ENCODE data around the gene CFAP45.

Gene CFAP45

DNA sequence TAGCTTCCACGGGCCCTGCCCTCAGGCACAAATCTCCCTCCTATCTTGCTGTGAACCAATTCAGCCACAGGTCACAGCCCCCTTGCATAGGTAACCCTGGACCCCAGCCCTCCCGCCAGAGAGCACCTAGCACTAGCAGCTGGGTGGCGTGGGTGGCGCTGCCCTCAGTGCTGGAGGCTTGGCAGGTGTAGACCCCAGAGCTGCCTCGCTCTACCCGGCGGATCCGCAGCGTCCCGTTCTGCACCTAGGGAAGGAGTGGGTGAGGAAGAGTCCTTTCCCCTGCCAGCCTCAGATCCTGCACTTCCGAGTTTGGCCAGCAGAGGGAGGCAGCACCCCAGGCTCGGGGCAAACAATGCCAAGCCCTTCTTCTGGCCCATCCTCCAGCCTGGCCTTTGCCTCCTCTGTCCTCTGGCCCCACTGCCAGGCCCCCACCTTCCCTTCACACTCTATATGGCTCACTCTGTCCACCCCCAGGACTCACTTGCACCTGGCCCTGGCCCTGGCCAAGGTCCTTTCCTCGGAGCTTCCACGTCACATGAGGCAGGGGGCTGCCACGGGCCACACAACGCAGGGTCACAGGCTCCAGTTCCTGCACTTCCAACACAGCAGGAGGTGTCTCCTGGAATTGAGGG, 36.4 kb upstream of the CFAP45 start:
- DNase-seq: peak; percentile 93 to 96

DNA sequence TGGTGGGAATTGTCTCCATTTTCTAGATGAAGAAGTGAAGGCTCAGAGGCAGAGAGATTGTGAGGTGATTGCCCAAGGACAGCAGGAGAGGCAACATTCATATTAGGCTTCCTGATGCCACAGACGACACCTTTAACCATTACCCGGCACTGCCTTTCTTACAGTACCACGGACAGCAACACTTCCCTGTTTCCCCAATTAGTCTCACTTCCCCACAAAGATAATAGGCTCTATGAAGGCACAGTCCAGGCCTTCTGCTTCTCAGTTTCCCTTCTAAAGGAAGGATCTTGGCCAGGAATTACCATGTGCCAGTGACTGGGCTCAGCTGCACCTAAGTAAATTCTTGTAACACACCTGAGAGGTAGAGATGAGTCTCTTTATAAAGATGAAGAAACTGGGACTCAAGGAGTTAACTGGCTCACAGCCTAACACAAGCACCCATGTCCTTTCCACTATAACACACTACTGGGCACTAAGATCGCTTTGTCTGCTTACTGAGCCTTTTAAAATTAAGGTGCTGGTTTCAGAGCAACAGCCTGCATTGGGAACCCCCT, 35.8 kb upstream of the CFAP45 start:
- no peak for DNase-seq

DNA sequence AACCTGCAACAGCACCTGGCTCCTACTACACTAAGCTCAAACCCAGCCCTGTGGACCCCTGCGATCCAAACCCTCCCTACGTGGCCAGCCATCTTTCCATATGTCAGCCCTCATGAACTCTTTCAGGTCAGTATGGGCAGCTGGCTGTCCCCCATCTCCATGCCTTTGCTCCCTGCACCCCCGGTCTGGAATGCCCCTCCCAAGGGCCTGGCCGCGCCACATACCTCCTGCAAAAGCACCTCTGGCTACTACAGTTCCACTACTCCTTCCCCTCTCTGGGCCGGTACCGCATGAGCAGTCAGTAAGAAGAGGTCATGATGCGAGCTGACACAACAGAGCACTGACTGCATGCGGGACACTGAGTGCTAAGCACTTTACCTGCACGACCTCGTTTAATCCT, 35.3 kb upstream of the CFAP45 start:
- no peak for DNase-seq

DNA sequence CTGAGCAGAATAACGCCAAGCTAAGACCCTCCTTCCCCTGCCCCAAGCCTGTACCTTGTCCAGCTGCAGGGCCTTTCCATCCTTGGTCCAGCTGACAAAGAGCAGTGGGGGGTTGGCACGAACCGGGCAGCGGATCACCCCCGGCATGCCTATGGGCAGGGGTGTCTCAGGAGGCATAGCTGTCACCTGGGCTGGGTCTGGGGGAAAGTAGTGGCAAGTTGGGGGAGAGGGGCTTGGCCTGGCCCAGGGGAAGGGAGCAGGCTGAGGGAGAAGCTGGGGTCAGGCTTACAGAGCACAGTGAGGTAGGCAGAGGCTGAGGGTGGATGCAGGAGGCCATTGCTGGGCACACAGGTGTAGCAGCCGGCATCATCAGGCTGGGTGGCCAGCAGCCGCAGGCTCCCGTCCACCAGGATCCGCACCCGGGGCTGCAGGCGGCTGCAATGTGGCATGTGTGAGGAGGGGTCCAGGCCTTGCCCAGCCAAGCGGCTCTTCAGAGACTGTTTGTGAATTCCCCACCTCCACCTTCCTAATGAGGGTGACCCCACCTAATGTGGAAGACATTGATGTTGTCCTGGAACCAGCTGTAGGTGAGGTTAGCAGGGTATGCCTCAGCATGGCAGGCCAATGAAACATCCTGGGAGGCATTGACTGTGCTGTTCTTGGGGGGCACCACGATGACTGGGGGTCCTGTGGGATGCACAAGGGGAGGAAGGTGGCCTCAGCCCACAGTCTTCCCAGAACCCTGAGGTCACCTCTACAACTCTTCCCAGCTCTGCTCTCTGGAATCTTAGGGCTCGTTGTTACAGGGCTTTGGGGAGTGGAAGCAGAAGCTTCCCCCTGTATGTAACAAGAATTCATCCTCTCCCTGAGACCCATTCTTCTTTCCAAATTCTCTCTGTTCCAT, 34.4 kb upstream of the CFAP45 start:
- no peak for DNase-seq

DNA sequence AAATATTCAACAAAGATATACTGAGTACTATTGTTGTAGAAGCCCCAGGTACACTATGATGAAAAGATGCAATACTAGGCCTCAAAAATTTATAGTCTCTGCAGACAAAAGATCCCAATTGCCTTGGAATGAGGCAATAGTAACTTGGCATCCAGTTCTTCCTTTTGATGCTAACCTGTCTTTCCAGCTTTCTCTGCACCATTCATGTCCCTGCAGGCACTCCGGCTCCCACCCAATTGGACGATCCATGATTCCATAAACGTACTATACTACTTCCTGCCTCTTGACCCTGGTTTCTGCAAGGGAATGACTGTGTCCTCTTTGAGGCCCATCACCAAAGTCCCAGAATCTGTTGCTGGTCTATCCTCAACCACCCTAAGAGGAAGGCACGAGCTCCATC, 33.4 kb upstream of the CFAP45 start:
- DNase-seq: no peak

DNA sequence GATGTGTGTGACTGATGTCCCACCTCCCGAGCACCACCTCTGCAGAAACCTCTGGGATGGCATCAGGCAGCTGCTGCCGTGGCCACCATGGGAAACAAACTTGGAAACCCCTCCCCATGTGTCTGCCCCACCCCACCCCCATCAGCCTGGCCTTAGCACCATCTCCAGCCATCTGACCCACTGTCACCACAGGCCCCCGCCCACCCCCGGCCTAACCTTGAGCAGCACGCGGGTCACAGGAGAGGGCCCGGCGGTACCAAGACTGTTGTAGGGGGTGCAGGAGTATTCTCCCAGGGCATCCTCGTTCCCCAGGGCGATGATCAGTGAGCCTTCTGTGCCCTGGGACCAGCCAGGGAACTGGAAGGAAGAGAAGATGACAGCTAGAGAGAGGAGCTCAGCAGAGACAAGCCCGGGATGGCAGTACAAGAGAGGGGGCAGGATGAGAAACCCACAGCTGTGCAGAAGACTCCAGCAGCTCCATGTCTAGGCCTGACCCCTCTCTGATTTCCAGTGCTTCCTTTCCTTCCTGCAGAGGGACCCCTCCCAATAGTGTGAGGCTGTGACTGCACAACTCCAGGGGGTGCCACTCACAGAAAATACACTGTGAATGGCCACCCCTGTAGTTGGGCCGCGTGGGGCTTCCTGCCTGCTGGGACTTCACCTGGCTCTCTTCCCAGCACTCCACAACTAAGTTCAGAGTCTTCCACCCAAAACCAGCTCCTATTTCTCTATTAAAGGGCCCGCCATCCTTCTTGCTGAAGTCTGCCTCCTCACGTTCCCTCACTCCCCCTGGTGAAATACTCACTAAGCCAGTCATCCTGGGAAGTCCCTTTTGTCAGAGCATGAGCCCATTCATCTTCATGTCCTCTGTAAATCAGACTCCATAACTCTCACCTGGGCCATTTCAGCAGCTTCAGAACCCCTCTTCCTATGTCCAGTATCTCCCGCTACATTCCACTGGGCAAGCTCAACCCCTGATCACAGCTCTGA, 32.6 kb upstream of the CFAP45 start:
- DNase-seq: no peak

DNA sequence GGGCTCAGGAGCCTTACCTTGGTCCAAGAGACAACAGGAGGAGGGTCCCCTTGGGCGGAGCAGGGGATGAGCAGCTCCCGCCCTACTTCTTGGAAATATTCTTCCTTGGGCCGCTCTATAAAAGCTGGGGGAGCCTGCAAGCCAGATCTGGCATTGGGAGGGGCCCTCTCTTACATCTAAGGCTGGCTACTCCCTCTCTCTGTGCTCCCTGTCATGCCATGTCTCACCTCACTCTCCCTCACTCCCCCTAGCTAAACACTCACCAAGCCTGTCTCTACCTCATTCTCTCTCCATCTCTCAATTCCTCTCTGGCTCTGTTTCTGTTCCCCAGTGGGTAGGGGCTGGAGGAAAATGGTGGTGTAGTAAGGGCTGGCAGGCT, 31.8 kb upstream of the CFAP45 start:
- DNase-seq: no peak

DNA sequence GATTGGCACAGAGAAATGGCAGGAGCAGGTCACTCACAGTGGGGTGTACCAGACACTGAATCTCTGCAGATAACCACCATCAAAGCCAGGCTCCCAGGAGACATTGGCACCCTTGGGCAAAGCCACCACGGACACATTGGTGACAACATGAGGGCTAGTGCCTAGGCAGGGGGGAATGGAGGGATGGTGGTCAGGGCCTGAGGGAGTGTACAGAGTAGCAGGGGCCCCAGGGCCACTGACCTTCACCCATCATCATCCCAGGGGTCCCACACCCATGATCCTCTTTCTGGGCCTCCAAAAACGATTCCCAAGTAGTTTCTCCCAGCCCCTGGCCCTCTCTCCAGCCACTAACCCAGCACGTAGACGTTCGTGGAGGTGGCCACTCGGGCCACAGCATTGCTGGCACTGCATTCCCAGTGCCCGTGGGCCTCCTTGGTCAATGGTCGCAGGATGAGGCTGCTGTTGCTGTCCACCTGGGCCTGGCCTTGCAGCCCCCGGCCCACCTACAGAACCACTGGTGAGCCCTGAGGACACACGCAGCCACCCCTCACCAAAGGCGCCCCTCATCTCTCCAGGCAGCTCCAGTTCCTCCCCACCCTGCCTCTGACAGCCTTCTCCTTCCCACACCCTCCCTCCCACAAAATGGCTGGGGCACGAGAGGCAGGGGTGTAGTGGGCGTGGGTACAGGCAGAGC, 31.3 kb upstream of the CFAP45 start:
- no peak for DNase-seq

DNA sequence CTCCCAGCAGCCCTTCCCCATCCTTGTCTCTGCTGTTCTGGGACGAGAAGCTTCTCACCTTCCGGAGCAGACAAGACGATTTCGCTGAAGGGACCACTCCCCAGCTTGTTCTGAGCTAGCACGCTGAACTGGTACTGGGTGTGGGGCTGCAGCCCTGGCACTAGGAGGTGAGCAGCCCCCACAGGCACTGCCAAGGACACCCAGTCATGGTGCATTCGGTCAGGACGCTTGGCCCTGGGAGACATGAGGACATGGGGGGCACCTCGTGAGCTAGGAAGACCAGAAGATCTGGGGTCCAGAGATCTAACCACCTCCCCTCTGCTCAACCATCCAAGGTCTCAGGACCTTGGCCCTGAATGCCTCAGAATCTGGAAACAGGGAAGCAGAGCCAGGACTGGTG, 30.7 kb upstream of the CFAP45 start:
- no peak for DNase-seq

DNA sequence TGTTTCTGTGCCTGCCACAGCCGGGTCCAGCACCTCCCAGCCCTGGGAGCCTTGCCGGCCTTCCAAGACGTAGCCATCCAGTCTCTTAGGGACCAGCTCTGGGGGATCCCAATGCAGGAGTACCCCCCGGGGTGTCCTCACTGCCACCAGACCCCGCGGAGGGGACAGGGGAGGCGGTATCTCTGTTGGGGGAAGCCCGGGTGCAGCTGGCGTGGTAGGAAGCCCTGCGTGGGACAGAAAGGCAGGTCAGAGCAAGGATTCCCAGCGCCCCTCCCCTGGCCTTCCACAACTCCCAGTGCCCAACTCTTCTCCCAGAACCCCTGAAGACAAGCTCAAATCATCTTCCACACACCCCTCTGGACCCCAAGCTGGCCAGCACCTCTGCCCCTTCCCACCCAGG, 30.3 kb upstream of the CFAP45 start:
- DNase-seq: no peak

DNA sequence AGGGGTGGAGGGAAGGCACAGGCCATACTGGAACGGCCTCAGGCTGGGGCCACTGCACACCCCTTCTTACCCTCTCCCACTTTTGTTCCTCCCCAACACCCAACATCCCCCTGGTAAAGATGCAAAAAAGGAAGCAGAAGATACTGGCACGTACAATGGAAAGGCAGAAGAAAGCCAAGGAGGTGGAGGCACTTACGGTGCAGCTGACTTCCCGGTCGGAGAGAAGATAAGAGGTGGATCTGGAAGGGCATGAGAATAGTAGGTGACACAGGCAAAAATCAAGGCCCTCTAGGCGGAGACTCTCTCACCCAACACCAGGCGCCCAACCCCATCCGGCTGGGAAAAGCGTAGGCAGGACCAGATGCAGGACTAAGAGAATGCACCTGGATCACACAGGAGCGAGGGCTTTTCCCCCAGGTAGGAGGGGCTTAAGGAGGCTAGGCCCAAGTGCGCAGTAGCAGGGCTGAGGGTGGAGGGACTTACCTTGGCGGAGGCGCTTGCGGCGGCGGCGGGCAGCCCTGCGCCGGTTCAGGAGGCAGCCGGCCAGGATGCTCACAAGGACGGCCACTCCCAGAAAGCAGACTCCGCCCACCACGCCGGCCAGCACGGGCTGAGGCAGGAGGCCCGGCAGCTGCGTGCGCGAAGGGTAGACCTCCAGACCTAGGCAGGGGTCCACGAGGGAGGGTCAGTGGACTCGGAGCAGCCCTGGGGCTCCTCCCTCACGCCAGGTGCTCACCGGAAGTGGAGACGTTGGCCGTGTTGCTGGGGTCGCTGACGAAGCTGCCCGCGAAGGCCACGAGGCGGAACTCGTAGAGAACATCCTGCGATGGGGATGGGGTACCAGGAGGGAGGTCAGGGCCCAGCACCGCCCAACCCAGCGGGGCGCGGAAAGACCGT, 29.4 kb upstream of the CFAP45 start:
- no peak for DNase-seq

DNA sequence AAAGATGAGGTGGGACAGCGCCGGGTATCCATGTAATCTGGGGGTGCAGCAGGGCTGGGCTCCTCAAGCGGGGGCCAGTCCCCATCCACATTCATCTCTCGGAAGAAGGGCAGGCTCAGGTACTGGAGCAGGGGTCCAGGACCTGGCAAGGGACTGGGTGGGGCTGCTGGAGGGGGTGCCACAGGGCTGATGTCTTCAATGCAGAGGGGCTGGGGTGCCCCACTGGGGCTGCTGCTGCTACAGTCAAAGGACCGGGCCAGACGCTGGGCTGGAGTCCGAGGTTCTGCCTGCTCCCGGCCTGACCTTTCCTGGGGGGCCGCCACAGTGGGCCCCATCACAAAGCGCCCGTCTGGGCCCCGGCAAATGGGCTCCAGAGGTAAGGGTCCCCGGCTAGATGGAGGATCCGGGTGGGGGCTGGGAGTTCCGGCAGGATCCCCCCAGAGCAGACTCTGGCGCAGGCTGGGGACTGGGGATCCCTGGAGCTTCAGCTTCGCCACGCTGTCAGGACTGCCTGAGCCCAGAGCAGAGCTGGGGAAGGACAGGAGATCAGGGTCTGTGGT, 28.6 kb upstream of the CFAP45 start:
- DNase-seq: no peak

DNA sequence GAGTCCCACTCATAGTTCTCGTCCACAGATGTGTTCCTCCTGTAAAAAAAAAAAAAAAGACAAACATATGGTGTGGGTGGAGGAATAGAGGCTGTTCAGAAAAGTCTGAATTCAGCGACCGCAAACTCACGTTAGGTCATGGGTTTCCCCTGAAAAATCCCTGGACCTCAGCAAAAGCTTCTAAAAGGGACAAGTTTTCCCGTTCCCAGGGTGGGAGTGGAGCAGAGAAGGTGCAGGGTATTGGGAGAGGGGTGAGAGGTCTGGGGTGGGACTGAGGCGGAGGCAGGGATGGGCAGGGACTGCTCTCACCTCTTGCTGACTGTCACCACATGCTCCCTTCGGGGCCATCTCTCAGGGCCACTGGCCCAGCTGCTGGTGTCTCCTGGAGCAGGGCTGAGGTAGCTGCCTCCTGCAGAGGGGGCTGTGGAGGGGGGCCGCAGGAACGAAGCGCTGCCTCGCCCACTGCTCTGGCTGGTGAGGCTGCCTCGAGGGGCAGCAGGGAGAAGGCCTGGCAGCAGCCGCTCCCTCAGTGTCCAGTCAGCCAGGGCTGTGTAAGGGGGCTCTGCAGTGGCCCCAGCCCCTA, 28.0 kb upstream of the CFAP45 start:
- no peak for DNase-seq

DNA sequence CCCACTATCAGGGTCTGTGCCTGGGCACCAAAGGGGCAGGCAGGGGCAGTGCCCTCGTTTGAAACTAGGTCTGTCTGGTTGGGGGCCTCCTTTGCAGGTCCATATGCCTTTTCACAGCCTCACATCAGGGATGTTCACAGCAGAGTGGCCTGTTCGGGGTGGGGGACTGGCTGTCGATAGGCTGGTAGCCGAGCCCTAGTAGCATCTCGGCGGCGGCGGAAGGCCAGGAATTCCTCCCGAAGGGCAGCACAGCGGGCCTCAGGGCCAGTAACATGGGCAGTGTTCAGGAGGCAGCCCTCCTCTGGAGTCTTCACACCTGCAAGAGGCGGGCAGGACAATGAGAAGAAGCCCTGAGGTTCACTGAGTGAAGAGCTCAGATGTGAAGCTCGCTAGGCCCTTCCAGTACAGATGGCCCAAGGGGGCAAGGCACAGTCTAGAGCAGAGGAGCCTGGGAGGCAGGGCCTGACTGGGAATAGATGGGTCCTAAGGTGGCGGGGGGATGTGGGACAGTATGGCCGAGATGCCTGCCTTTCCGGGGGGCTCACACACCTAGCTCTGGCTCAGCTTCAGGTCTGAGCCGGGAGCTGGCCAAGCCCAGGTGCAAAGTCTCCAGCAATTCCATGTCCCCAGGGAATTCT, 27.4 kb upstream of the CFAP45 start:
- DNase-seq: no peak

DNA sequence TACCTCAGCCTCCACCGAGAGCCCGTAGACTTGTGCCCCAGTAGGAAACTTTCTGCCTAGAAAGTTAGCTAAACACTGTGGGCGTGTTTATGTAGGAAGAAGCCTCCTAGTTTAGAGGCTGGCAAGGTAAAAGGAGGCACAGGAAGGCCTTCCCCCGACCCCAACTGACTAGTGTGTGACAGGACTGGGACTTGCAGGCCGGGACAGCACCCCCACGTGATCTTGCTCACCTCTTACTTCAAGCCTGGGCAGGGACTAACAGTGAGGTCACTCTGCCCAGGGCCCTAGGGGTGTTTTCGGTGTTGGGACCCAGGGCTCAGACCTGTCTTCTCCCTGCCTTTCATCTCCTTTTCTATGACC, 25.7 kb upstream of the CFAP45 start:
- no peak for DNase-seq

DNA sequence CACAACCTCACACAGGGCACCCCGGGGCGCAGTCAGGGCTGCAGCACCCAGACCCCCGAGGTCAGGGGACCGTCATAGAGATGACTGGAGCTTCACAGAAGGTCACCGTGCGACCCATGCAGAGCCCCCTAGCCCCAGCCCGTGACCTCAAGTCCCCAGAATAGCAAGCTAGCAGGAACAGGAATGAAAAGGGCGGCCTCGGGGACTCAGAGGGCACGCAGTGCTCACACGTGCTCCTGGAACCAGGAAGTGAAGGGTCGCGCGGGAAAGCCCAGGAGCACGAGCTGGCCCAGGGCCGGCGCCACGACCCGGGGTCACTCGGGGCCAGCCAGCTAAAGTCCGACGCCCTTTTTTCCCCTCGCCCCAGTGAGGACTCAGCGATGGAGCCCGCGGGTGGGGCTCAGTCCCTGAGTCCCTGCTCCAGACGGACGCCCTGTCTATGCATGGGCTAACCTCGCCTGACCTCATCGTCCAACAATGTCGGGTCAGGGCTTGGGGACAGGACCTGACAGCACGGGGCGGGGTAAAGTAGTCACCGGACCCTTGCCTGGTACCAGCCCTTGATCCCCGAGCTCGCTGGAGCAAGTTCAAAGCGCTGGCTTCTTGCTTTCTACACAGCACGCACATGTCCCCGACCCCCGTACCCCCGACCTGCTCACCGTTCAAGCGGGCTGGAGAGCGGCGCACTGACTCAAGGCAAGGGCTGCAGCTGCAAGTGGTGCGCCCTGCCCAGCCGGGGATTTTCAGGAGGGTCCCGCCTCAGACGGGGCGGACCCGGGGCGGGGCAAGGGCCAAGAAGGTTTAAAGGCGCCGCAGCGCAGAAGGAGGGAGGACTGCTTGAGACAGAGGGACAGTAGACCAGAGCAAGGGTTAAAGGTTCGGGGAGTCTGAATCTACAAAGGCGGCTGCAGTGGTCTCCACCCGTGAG, 25.1 kb upstream of the CFAP45 start, which contains the start of gene TAGLN2:
TSS of gene TAGLN2 (minus strand) at position 717 of the 928 bp plus-strand sequence. CDS start 4,998 bp downstream, outside the sequence.
- peak; percentile 95 for DNase-seq

DNA sequence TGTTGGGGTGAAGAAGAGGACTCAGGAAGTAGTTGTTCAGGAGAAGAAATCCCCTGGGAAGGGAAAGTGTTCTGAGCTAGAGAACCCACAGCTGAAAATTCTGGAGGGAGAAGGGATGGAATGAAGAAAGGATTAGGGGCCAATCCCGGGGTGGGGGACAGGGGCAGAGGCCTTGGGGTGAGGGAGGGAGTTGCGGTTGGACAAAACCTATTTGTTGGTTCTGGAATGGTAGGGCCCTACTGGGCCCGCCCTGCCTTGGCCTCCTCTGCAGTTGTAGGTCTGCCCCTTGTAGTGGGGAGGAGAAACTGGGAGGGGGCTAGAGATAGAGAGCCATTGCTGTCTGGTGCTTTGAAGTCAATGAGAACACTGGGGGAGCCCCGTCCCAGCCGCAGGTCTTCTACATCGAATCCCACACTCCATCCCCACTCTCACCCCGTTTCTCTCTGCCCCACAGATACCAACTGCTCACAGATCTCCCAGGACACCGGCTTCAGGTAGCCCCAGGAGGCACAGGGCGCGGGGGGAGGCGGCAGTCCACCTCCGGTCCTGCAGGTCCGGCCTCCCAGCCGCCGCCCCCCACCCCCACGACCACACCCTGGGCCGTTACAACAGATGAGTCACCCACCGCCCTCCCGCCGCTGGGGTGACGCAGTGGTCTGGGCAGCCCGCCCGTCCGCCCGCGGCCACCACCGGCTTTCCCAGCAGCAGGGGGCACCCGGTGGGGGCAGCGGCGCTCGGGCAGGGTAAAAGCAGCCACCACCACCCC, 24.2 kb upstream of the CFAP45 start:
- peak; percentile 76 to 81 for DNase-seq
